GM21360 (cell line): ENCODE results near the gene FOXL2NB.

Experiments used
- ATAC-seq: cut with Tn5 transposase; IDR thresholded peaks from one replicate; pipeline ENCODE4 v1.9.1; 2021; ENCODE audit warnings: mild to moderate bottlenecking, moderate library complexity; ENCODE audit not compliant: unreplicated experiment

FOXL2NB gene

GRCh38 chr3:138944929-138945708 is 1.9 kb upstream of the FOXL2NB start:
- ATAC-seq = no peak

DNA sequence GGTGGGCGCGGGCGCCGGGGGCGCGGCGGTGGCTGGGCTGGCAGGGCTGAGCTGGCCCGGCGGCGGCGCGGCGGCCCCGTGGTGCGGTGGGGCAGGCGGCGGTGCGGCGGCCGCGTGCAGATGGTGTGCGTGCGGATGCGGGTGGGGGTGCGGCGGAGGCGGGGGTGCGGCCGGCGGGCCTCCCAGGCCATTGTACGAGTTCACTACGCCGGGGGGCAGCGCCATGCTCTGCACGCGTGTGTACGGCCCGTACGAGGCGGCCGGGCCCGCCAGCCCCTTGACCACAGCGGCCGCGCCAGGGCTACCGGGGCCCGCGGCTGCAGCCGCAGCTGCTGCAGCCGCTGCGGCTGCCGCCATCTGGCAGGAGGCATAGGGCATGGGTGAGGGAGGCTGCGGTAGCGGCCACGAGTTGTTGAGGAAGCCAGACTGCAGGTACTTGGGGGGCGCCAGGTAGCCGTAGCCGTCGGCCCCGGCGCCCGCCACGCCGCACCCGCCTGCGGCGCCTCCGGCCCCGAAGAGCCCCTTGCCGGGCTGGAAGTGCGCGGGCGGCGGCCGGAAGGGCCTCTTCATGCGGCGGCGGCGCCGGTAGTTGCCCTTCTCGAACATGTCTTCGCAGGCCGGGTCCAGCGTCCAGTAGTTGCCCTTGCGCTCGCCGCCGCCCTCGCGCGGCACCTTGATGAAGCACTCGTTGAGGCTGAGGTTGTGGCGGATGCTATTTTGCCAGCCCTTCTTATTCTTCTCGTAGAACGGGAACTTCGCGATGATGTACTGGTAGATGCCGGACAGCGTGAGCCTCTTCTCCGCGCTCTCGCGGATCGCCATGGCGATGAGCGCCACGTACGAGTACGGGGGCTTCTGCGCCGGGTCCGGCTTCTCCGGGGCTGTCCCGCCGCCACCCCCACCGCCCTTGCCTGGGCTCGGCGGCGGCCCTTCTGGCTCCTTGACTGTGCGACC is 1.0 kb upstream of the FOXL2NB start:
- ATAC-seq = no peak

GRCh38 chr3:138947495-138948121 is 591 bp downstream of the FOXL2NB start:
- no peak for ATAC-seq

DNA sequence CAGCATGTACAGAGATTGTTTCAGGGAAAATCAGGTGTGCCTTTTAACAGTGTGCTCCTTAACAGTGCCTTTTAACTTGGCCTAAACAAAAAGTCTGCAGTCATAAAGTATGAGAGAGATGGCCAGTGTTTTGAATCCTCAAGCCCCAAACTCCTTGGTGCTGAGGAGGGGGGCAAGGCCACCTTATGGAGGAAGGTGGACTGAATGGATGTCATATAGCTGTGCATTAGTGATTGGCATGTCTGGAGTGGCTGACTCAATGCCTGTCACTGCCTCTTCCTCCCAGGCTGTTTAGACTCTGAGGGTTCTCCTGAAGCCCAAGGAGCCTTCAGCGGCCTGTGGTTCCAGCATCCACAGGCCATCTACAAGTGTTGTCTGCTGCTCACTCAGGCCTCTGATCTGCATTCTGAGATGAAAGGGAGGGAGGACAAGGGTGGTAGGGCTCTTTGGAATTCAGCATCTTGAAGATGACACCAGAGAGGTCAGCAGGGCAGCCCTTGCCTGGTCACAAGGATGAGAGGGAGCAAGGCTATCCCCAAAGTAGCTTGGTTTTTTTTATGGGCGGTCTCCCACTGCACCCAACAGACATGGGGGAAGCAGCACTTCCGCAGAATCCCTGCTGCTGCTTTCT is 1.5 kb downstream of the FOXL2NB start:
- ATAC-seq = no peak

GRCh38 chr3:138949002-138949418 is 2.0 kb downstream of the FOXL2NB start:
- ATAC-seq = no peak

- no peak for ATAC-seq
These were observed 2.5 kb downstream of the FOXL2NB start for GRCh38 chr3:138949445-138950005.

- ATAC-seq = no peak
These were observed 3.1 kb downstream of the FOXL2NB start for GRCh38 chr3:138950006-138950644.

DNA sequence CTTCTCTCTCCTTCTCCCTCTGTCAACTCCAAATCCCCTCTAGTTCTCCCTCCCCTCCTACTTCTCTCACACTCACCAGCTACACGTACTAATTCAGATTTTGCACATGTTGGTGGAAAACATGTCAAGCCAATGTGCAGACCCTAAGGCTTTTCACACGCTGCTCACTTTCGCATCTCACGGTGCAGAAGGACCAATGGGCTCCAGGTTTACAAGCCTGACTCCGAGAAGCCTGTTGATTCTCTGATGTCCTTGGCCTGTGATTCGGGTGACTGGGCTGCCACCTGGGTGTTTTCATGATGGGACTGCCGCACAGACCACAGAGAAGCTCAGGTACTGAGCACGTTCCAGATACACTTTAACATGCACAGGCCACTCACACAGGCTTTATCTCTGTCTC is 3.7 kb downstream of the FOXL2NB start:
- ATAC-seq = no peak

- ATAC-seq = no peak
These were observed 13.4 kb downstream of the FOXL2NB start for GRCh38 chr3:138960417-138960852.

- ATAC-seq = no peak
These were observed 16.0 kb downstream of the FOXL2NB start for GRCh38 chr3:138962854-138963560.

- ATAC-seq = no peak
These were observed 17.2 kb downstream of the FOXL2NB start for GRCh38 chr3:138964264-138964663.

GRCh38 chr3:138964923-138965322 is 17.9 kb downstream of the FOXL2NB start:
- ATAC-seq = no peak

DNA sequence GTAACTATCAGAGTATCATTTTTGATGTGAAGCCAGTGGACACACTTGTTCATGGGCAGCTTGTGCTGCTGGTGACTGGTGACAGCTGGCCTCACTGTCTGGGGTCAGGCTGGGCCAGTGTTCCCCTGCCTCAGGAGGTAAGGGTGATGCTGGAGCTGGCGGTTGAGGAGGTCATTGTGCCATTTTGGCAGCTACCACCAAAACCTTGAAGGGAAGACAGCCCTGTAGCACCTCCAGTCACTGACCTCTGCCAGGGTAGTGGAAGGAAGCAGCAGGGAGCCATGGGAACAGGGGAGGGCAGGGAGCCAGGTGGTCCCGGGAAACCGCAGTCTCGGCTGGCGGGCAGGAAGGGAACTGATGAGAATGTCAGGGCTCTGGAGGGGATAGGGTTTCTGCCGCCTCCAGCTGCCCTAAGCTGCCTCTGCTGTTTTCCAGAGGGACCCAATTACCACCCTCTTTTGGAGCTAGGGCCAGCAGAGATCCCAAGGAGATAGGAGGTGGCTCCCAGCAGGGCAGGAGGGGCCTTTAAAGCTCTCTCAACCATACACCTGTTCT is 24.8 kb downstream of the FOXL2NB start:
- no peak for ATAC-seq

- ATAC-seq = no peak
These were observed 25.9 kb downstream of the FOXL2NB start for GRCh38 chr3:138972941-138973340.

DNA sequence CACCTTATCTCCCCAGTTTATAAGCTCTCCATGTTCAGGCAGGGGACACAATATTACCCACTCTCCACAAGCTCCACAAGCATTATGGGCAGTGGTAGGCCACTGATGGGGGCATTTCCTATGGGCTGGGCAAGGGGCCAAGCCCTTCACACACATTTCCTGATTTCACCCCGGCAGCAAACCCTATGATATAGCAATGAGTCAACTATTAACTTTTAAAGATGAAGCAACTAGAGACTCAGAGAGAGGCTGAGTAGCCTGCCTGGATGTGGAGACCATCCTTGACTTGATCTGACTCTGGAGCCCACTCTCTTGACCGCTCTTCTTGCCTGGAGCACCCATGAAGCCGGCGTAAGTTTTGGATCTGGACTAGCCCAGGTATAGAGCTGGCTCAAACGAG is 27.4 kb downstream of the FOXL2NB start:
- ATAC-seq = no peak

GRCh38 chr3:138975351-138975750 is 28.3 kb downstream of the FOXL2NB start:
- no peak for ATAC-seq

- no peak for ATAC-seq
These were observed 29.0 kb downstream of the FOXL2NB start for GRCh38 chr3:138976047-138976446.

DNA sequence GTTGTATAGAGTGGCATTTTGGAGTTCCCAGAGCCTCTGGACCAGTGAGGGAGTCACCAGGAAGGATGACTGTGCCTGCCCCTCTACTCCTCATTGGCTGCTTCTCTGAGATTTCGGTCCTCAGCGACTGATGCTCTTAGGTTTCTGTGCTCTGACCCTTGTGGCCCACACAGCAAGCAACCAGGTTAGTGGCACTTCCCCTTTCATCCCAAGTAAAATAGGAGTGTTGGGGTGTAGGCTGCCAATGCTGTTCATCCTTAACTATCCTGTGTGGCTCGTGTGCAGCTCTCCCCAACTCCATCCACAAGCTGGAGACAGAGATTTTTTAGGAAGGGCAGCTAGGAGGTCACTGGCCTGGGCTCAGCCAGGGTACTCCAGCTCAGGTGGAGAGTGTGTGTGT is 37.8 kb downstream of the FOXL2NB start:
- ATAC-seq = no peak

- no peak for ATAC-seq
These were observed 38.9 kb downstream of the FOXL2NB start for GRCh38 chr3:138985932-138986331.
